MM.1S (cell line): ENCODE measurements around the gene CLTCL1.

Source experiments
- DNase-seq: peaks from one replicate; pipeline ENCODE4 v3.0.0-alpha.2; 2015
- H2AFZ ChIP-seq: fragments of 300-600 bp; sonication (generic); 2 replicates; pipeline ENCODE4 v1.6.0; 2016; ENCODE audit warnings: antibody characterized with exemption, low read length
- H3F3A ChIP-seq: fragments of 300-600 bp; sonication (generic); 2 replicates; pipeline ENCODE4 v1.6.1; 2016; ENCODE audit warnings: mild to moderate bottlenecking, antibody characterized with exemption, low read length, moderate library complexity, mixed read lengths; ENCODE audit not compliant: insufficient read depth
- H3K27ac ChIP-seq: fragments of 300-600 bp; sonication (generic); 2 replicates; pipeline ENCODE4 v1.5.1; 2016; ENCODE audit warnings: mild to moderate bottlenecking, low read length
- H3K27me3 ChIP-seq: fragments of 300-600 bp; sonication (generic); replicated peaks from 2 replicates; pipeline ENCODE4 v1.6.0; 2016; ENCODE audit warnings: low read length; ENCODE audit not compliant: insufficient read depth
- H3K36me3 ChIP-seq: fragments of 300-600 bp; sonication (generic); replicated peaks from 2 replicates; pipeline ENCODE4 v1.6.1; 2016; ENCODE audit warnings: mild to moderate bottlenecking, low read length, mixed read lengths; ENCODE audit not compliant: insufficient read depth
- H3K4me1 ChIP-seq: fragments of 300-600 bp; sonication (generic); 2 replicates; pipeline ENCODE4 v1.6.1; 2016; ENCODE audit warnings: low read length, mixed read lengths
- H3K4me2 ChIP-seq: fragments of 300-600 bp; sonication (generic); 2 replicates; pipeline ENCODE4 v1.6.0; 2016; ENCODE audit warnings: low read depth, low read length
- H3K4me3 ChIP-seq: fragments of 300-600 bp; sonication (generic); 2 replicates; pipeline ENCODE4 v1.5.1; 2016; ENCODE audit warnings: low read length, mixed read lengths
- H3K79me2 ChIP-seq: fragments of 300-600 bp; sonication (generic); 2 replicates; pipeline ENCODE4 v1.6.1; 2016; ENCODE audit warnings: mixed run types, low read length, mixed read lengths
- H3K9ac ChIP-seq: fragments of 300-600 bp; sonication (generic); 2 replicates; pipeline ENCODE4 v1.6.1; 2016; ENCODE audit warnings: low read length, mixed read lengths
- H3K9me2 ChIP-seq: fragments of 300-600 bp; sonication (generic); replicated peaks from 2 replicates; pipeline ENCODE4 v1.6.1; 2016; ENCODE audit warnings: mild to moderate bottlenecking, low read length, mixed read lengths; ENCODE audit not compliant: insufficient read depth
- H3K9me3 ChIP-seq: fragments of 300-600 bp; sonication (generic); replicated peaks from 2 replicates; pipeline ENCODE4 v1.6.1; 2016; ENCODE audit warnings: mild to moderate bottlenecking, low read length, mixed read lengths; ENCODE audit not compliant: insufficient read depth
- H4K20me1 ChIP-seq: fragments of 300-600 bp; sonication (generic); 2 replicates; pipeline ENCODE4 v1.6.1; 2016; ENCODE audit warnings: mild to moderate bottlenecking, low read length, moderate library complexity, mixed read lengths; ENCODE audit not compliant: insufficient read depth
- CTCF ChIP-seq: fragments of 300-600 bp; sonication (generic); IDR thresholded peaks from 2 replicates; pipeline ENCODE4 v1.5.1; 2016; ENCODE audit warnings: antibody characterized with exemption, low read length, mixed read lengths
- EZH2 ChIP-seq: fragments of 300-600 bp; sonication (generic); optimal IDR thresholded peaks from 2 replicates; pipeline ENCODE3; 2017; ENCODE audit warnings: low read depth, mild to moderate bottlenecking, antibody characterized with exemption, low read length, mixed read lengths
- EZH2phosphoT487 ChIP-seq: fragments of 300-600 bp; sonication (generic); IDR thresholded peaks from 2 replicates; pipeline ENCODE4 v1.6.1; 2018; ENCODE audit warnings: antibody characterized with exemption, low read length

The CLTCL1 gene

GRCh38 chr22:19266547-19267086 is 24.9 kb downstream of the CLTCL1 start:
- no peak overlapping the region for H3K4me2 ChIP-seq
- H4K20me1 ChIP-seq, result no peaks in the 10 kb centered on the region
- H3K36me3 ChIP-seq, result no peaks in the 10 kb centered on the region
- H3K27me3 ChIP-seq, result no peaks in the 10 kb centered on the region
- H3K9ac ChIP-seq, result no peak overlapping the region
- DNase-seq, result no peak
- no peak overlapping the region for H2AFZ ChIP-seq
- H3K4me1 ChIP-seq, result no peaks in the 10 kb centered on the region
- H3K79me2 ChIP-seq, result no peaks in the 10 kb centered on the region
- no peak overlapping the region for H3K4me3 ChIP-seq
- H3F3A ChIP-seq, result no peaks in the 10 kb centered on the region
- TF ChIP-seq CTCF (no peak), EZH2 (no peak), EZH2phosphoT487 (no peak)
- H3K9me3 ChIP-seq, result no peaks in the 10 kb centered on the region
- no peak overlapping the region for H3K27ac ChIP-seq
- no peaks in the 10 kb centered on the region for H3K9me2 ChIP-seq

GRCh38 chr22:19265779-19266178 is 25.7 kb downstream of the CLTCL1 start:
- Histone ChIP-seq H3K4me3 (no peak overlapping the region), H3K9me3 (no peaks in the 10 kb centered on the region), H4K20me1 (no peaks in the 10 kb centered on the region), H3K4me1 (no peaks in the 10 kb centered on the region), H3K36me3 (no peaks in the 10 kb centered on the region), H2AFZ (no peak overlapping the region), H3F3A (no peaks in the 10 kb centered on the region), H3K4me2 (no peak overlapping the region), H3K27me3 (no peaks in the 10 kb centered on the region), H3K79me2 (no peaks in the 10 kb centered on the region), H3K9me2 (no peaks in the 10 kb centered on the region), H3K9ac (no peak overlapping the region), H3K27ac (no peak overlapping the region)
- no peak for DNase-seq
- TF ChIP-seq EZH2phosphoT487, result no peak
- TF ChIP-seq CTCF, result no peak
- no peak for TF ChIP-seq EZH2

GRCh38 chr22:19260804-19261203 is 30.7 kb downstream of the CLTCL1 start:
- no peaks in the 10 kb centered on the region for H3K36me3 ChIP-seq
- no peak overlapping the region for H2AFZ ChIP-seq
- DNase-seq, result no peak
- H3K4me3 ChIP-seq, result no peak overlapping the region
- no peaks in the 10 kb centered on the region for H3K9me3 ChIP-seq
- no peaks in the 10 kb centered on the region for H4K20me1 ChIP-seq
- no peaks in the 10 kb centered on the region for H3K79me2 ChIP-seq
- TF ChIP-seq EZH2phosphoT487, result no peak
- no peak for TF ChIP-seq CTCF
- TF ChIP-seq EZH2, result no peak
- H3K9ac ChIP-seq, result no peak overlapping the region
- no peaks in the 10 kb centered on the region for H3K4me1 ChIP-seq
- no peaks in the 10 kb centered on the region for H3K27me3 ChIP-seq
- no peak overlapping the region for H3K27ac ChIP-seq
- H3K9me2 ChIP-seq, result no peaks in the 10 kb centered on the region
- no peak overlapping the region for H3K4me2 ChIP-seq
- no peaks in the 10 kb centered on the region for H3F3A ChIP-seq
